Cardiac muscle cell (in vitro differentiated cells and primary cell): ENCODE results near the gene KRT40. TPM values are rescaled to one million over a fixed set of nuclear protein-coding genes. Genes with fewer than 3 reads are reported as not detected.

Source experiments
- DNase-seq, 2 donors: peaks; one replicate each; pipeline versions ENCODE4 v3.0.0 to v3.0.0-alpha.2; 2010 to 2017; ENCODE audit warnings: low read depth in 1 of 2, low spot score in 1 of 2
- H3K27ac ChIP-seq: fragments of 200-600 bp; sonication (generic); 2 replicates; pipeline ENCODE4 v1.5.1; 2016
- H3K27me3 ChIP-seq: fragments of 200-600 bp; sonication (generic); 2 replicates; pipeline ENCODE4 v1.6.0; 2016; ENCODE audit warnings: control low read depth
- H3K36me3 ChIP-seq: fragments of 200-600 bp; sonication (generic); 2 replicates; pipeline ENCODE4 v1.5.1; 2016; ENCODE audit warnings: control low read depth
- H3K4me1 ChIP-seq: fragments of 200-600 bp; sonication (generic); 2 replicates; pipeline ENCODE4 v1.8.1; 2017; ENCODE audit warnings: low read depth, mild to moderate bottlenecking, mixed run types
- H3K4me3 ChIP-seq: fragments of 200-600 bp; sonication (generic); 2 replicates; pipeline ENCODE4 v1.5.1; 2016; ENCODE audit warnings: mild to moderate bottlenecking
- H3K9me3 ChIP-seq: fragments of 200-600 bp; sonication (generic); 2 replicates; pipeline ENCODE4 v1.5.1; 2017; ENCODE audit warnings: low read depth, mild to moderate bottlenecking, control low read depth
- CTCF ChIP-seq: IDR thresholded peaks from 2 replicates; pipeline ENCODE4 v1.5.1; 2012; ENCODE audit warnings: low read depth, mild to moderate bottlenecking, low read length
- polyA plus RNA-seq: library from polyadenylated mRNA; unstranded; fragments of >200 nt; fragmentation: Nextera tagmentation; extraction: Ambion mirVana; gene quantifications from 2 replicates; pipeline ENCODE4 v1.2.1, GENCODE V29; 2016
- total RNA-seq: library from RNA; depleted of rRNA; stranded (reverse); fragments of >200 nt; gene quantifications from 2 replicates; pipeline ENCODE4 v1.2.3, GENCODE V29; 2016

KRT40 gene
- total and polyA plus RNA-seq, 2 experiments from 2014 or later, result not detected

DNA sequence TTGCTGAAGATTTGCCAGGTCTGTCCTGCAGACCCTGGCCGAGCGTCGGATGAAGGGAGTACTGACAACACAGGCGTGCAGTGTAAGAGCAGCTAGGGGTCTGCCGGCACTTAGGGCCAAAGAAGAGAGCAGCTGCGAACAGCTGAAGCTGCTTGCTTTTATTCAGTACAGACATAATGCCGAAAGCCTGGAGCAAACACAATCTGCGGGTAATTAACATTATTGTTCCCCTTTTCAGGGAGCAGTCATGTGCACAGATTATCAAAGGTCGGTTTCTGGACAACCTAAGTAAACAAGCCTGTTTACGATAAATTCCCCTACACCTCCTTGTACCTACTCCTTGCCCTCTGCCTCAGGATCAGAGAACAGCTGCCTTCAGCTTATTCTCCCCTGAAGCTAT, 34.7 kb downstream of the KRT40 start:
- peak in 1 of 2 donors; percentile 26 for DNase-seq
- Histone ChIP-seq H3K27ac (no peak overlapping the region), H3K4me1 (no peaks in the 10 kb centered on the region), H3K9me3 (no peaks in the 10 kb centered on the region), H3K4me3 (no peak overlapping the region), H3K36me3 (no peaks in the 10 kb centered on the region), H3K27me3 (no peaks in the 10 kb centered on the region)
- TF ChIP-seq CTCF, result no peak

GRCh38 chr17:40947929-40948328, 36.2 kb downstream of the KRT40 start:
- no peak for TF ChIP-seq CTCF
- H3K27me3 ChIP-seq, result no peaks in the 10 kb centered on the region
- H3K36me3 ChIP-seq, result no peaks in the 10 kb centered on the region
- no peaks in the 10 kb centered on the region for H3K4me1 ChIP-seq
- H3K4me3 ChIP-seq, result no peak overlapping the region
- H3K9me3 ChIP-seq, result no peaks in the 10 kb centered on the region
- no peak overlapping the region for H3K27ac ChIP-seq
- DNase-seq, result no peak

- peaks cover 2% of the 10 kb centered on the region for H3K27me3 ChIP-seq
- no peak for TF ChIP-seq CTCF
- no peak for DNase-seq
Measured at GRCh38 chr17:40945414-40945813, 38.7 kb downstream of the KRT40 start.

DNA sequence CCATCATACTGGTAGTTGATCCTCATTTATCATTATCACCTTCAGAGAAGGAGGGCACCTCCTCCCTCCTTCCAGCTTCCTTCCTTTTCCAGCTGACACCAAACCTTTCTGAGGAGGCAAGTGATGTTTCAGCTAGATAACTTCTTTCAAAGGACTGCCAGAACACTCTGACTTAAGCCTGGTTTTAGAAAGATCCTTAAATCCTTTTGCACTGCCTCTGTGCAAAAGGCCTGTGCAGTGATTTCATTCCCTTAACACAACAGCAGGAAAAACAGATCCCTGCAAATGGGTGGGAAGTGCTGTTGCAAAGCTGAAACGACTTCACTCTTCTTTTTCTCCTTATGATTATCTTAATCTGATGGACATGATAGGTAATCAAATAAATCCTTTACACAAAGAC, 39.6 kb downstream of the KRT40 start:
- H3K27ac ChIP-seq, result no peak overlapping the region
- no peaks in the 10 kb centered on the region for H3K36me3 ChIP-seq
- TF ChIP-seq CTCF, result no peak
- H3K27me3 ChIP-seq, result peaks cover 4% of the 10 kb centered on the region
- no peaks in the 10 kb centered on the region for H3K4me1 ChIP-seq
- no peak for DNase-seq
- no peaks in the 10 kb centered on the region for H3K9me3 ChIP-seq
- no peak overlapping the region for H3K4me3 ChIP-seq

More at GRCh38 chr17:40945414-40945813, 38.7 kb downstream of the KRT40 start:
- Histone ChIP-seq H3K4me1 (no peaks in the 10 kb centered on the region), H3K9me3 (no peaks in the 10 kb centered on the region), H3K36me3 (no peaks in the 10 kb centered on the region), H3K4me3 (no peak overlapping the region), H3K27ac (no peak overlapping the region)

GRCh38 chr17:40942553-40942952, 41.6 kb downstream of the KRT40 start:
- Histone ChIP-seq H3K27me3 (peaks cover 4% of the 10 kb centered on the region), H3K9me3 (no peaks in the 10 kb centered on the region), H3K4me3 (no peak overlapping the region), H3K36me3 (no peaks in the 10 kb centered on the region), H3K4me1 (peaks cover 8% of the 10 kb centered on the region), H3K27ac (no peak overlapping the region)
- no peak for TF ChIP-seq CTCF
- DNase-seq, result no peak

DNA sequence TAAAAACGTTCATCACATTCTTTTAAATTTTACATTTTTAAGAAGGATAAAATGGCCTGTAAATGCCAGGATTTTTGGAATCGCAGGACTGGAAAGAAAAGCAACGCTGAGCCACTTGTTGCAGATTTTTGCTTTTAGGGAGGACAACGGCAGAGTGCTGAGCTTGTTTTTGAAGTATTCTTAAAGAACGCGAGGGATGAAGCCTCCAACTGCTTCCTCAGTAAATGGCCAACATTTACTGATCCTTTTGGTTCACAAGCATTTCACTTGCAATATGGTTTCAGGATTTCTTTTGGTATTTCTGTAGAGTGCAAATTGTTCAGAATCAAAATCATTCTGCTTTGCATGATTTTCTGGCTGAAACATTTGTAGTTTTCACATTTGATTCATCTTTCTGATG, 43.9 kb downstream of the KRT40 start:
- Histone ChIP-seq H3K27ac (no peak overlapping the region), H3K36me3 (no peaks in the 10 kb centered on the region), H3K9me3 (no peaks in the 10 kb centered on the region), H3K4me3 (no peak overlapping the region), H3K27me3 (peaks cover 4% of the 10 kb centered on the region), H3K4me1 (peaks cover 11% of the 10 kb centered on the region)
- TF ChIP-seq CTCF, result no peak
- DNase-seq, result no peak
